ENCODE measurements around the gene SSU72.

The SSU72 gene

DNA sequence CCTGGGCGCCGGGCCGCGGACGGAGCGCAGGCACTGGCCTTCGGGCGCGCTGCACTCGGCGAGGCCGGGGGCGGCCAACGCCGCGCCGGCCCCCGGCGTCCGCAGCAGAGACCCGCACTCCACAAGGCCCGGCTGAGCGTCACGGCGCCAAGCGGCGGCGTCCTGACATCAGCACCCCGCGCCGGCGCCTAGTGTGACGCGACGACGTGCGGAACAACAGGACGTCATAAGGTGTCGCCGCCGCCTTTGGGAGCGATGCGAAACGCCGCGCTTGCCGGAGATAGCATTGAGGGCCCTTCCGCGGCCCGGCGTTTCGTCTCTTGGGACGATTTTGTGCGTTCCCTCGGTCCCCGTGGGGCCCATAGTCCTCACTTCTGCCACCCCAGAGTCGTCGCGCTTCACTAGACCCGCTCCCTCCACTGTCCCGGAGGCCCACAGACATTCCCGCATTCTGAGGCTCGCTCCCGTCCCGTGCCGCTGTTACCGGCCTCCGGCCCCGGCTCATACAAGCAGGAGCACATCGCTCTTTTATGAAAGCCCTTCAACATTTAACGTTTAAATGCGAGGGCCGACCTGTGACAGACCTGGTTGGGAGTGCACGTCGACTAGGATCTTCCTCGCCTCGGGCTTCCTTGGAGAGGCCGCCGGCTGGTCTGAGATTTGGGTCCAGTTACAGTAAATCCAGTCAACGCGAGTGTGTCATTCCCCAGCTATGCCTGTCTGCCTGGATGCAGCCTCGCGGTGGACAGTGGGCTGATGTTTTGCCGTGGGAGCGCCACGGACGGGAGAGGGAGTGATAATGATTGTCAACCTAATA, at the start of gene SSU72:
Gene SSU72 (minus strand): TSS at position 143 of the 817 bp plus-strand sequence. CDS start 306 bp downstream, outside the sequence.
- FAIRE-seq, result no peak

DNA sequence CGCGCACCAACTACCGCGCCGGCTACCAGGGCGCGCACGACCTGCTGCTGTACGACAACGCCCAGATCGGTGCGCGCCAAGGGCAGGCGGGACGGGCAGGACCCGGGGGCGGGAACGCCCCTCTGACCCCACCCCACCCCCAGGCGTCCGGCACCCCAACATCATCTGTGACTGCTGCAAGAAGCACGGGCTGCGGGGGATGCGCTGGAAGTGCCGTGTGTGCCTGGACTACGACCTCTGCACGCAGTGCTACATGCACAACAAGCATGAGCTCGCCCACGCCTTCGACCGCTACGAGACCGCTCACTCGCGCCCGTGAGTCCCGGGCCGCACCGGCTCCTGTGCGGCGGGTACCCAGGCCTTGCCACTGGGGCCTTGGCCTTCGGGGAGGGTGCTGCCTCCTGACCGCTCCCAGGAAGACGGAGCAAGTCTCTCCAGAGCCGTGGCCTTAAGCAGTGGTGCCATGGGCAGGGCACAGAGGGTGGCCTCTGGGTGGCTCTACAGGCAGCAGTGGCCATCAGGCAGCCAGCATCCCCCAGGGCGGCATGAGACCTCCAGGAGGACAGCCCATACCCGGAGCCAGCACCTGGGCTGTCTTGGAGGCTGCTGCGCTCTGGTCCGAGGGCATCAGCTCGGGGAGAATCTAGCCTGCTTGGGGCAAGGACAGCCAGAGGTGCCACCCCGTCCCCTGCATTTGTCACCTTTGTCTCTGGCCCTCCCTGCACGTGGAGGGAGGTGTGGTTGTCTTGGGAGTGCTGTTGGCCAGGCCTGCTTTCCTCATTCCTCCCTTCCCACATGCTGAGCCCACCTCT, 49.2 kb upstream of the SSU72 start:
- no peak for FAIRE-seq

DNA sequence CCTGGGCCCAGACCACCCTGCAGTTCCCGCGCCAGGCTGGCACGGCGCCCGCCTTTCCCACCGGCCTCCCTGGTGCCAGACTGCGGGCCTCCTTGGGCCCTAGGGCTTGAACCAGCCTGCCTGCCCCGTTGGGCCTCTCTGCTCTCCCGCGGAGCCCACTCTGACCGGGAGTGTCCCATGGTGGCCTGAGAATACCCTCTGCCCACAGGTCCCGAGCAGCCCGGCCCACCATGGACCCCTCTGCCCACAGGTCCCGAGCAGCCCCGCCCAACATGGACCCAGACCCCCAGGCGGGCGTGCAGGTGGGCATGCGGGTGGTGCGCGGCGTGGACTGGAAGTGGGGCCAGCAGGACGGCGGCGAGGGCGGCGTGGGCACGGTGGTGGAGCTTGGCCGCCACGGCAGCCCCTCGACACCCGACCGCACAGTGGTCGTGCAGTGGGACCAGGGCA, 48.5 kb upstream of the SSU72 start:
- no peak for FAIRE-seq

DNA sequence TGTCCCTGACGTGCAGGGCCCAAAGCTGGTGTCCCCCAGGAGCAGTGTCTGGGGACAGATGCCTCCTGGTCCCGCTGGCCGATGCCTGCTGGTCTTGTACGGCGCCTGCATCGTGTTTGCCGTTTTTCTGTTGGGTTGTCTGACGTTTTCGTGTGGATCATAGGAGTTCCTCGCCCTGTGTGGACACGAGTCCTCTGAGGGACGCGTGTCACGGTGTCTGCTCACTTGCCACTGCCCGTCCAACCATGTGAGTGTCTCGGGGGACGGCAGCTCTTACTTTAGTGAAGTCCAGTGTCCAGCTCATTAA, 48.1 kb upstream of the SSU72 start:
- FAIRE-seq, result no peak

DNA sequence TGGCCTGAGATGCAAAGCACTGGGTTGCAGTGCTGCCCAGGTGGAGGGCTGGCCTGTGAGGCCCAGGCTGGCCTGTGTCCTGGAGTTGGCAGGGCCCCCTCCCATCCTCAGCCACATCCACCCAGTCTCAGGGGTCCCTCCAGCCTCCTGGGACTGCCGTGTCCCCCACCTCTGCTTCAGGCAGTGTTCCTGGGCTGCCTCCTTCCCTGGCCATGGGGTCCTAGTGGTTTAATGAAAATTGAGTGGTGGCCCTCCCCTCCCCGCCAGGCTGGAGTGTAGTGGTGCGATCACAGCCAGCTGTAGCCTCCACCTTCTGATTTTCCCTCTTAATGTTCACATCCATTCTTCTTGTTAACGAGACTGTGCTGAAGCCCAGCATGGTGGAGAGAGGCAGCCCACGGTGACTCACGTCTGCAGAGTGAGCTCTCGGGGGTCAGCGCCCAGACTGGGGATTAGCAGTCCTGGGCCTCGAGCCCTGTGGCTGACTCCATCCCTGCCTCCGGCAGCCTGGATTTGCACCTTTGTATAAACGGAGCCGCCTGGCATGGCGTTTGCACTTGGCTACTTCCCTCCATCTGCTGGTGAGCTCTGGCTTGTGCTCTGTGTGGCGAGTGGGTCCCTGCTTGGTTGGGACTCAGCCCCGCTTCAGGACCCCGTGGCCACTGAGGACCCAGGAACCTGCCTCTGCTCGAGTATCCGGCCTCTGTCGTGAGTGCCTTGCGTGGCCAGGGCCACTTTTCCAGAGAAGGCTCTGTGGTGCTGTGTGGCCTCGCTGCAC, 47.5 kb upstream of the SSU72 start:
- no peak for FAIRE-seq

DNA sequence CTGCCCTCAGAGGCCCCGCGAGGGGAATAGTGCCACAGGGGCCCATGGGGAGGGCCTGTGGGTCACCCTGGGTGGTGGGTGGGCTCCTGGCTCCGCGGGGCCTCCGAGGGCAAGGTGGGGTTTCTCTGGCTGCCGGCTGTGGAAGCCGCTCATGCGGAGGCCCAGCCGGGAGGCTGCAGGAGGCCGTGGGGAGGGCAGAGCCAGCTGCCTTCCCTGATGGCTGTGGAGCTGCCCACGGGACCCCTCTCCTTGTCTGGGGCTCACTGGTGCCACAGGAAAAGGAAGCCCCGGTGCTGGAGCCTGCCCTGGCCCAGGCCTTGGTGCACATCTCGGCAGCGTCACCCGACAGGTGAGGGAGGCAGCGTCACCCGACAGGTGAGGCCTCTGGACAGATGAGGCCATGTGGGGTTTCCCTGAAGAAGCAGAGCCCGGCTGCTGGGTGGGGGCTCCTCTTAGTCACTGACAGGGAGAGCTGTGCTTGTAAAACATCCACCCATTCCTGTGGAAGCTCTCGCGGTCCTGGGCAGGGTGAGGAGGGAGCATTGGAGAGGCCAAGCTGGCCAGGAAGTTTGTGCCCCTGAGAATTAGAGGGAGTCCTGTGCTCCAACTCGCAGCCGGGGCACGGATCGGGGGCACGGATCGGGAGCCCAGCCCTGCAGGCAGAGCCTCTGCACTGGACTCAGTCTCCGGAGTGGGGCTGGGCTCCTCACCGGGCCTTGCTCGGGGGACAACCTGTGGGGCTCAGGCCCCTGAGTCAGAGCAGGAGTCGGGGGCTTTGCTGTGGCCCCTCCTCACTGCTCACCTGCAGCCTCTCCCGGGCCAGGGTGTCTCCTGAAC, 46.7 kb upstream of the SSU72 start:
- FAIRE-seq, result no peak

DNA sequence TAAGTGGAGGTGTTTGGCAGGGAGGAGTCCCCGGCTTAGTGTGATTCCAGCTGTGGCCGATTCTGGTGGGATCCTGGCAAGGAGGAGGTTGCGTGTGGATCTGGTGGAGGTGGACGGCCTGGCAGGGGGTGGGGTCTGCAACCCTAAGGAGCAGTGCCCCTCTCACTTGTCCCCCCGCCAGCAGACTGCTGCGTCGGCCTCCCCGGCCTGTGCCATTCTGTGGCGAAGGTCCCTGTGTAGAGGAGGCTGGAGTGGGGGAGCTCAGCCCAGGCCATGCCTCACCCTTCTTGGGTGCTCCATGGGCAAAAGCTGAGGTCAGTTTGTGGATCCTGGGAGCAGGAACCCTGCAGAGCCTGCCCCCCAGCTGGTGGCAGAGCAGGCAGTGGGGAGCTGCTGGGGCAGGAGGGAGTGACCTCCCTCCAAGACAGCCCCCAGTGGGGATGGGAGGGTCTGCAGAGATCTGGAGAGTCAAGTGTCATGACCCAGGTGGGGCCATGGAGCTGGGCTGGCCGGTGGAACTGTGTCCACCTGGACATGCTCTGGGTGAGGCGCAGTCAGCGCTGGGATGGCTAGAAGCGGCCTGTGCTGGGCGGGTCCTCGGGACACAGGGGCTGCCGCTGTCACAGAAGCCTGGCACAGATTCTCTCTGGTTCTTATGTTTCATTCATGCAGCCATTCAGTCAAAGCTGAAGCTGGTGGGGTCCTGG, 45.9 kb upstream of the SSU72 start:
- no peak for FAIRE-seq

DNA sequence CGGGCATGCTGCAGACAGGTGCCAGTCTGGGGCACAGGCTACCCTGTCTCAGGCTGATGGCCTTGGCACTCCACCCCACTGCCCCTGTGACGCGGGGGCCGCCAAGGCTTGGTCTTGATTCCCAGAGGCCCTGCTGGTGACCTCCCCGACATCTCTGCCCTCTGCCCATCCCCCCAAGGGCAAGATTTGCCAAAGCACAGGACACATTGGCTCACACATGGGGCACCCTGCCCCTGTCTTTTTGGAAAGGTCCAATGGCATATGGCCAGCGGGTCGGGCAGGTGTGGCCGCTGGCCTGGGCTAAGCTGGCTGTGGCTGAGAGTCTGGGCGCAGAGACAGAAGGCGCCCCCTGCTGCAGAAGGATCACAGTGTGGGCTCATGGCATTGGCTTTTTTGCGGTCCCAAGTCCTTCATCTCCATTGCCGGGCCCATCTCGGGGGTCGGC, 45.3 kb upstream of the SSU72 start:
- no peak for FAIRE-seq

DNA sequence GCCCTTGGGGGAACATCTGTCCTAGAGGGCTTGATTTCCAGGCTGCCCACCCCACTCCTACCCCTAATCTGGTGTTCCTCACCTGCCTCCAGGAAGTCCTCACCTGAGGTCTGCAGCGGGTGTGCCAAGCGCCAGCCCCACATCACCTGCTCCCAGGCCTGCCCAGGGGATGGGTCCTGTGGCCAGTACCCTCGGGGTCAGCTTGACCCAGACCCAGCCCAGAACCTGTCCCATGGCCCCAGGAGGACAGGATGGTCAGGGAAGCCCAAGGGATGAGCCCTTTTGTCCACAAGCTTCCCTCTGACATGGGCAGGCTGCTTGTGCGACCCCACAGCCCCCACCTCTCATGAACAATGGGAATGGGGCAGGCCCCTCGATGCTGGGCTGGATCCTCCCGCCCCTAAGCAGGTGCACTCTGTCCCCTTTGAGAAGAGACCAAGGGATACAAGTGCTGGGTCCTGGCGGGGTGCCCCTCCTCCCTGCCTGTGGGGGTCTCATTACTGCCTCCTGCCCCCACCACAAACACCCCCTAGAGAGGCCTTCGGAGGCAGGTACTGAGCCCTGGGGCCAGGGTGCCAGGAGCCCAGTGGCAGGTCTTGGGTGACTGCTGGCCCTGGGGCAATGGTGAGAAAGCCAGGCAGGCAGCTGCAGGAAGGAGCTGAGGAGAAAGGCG, 43.9 kb upstream of the SSU72 start:
- no peak for FAIRE-seq

DNA sequence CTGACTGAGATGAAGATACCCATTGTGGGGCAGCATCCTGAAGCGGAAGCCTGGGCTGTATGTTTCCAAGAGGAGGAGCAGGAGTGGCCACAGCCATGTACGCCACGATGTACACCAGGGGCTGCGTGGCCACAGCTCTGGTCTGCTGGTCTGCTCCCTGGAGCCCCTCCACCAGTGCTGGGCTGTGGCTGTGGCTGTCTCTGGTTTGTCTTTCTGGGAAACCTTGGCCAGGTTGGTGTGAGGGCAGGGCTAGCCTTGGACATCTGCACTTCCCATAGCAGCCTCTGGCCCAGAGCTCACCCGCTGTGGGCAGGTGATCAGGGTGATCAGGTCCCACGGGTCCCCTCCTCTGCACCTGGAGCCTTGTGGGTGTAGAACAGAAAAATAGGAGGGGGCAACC, 43.3 kb upstream of the SSU72 start:
- no peak for FAIRE-seq

DNA sequence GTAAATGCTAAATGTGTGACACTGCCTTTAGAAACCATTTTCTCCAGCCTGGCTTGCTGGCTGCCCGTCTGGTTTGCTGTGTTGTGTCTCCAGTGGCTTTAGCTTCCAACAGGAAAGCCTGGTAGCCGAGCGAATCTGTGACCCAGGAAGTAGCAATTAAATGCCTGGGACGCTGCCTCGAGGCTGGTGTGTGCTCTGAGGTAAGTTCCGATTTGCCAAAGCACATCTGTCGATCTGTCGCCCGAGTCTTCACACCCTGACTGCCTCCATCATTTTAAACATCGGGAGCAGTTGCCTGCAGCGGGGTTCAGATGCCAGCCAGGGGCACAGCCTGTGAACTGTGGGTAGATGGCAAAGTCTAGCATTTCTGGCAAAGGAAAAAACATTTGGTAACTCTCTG, 42.9 kb upstream of the SSU72 start:
- no peak for FAIRE-seq

DNA sequence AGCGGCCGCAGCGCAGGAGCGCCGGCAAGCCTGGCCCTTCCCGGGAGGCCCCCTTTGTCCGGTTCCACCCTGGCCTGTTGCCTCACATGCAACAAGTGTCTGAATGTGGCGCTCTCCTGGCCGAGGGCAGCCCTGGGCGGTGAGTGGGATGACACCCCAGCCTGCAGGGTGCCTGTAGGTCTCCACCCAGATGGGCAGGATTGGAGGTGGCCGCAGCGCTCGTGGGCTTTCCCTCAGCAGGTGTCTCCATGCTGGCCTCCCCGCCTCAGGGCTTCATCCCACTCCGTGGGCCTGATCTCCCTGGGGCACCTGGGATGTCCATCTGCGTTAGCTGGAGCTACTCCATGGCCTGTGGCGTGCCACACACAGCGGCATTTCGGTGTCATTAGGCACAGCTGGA, 42.2 kb upstream of the SSU72 start:
- no peak for FAIRE-seq

DNA sequence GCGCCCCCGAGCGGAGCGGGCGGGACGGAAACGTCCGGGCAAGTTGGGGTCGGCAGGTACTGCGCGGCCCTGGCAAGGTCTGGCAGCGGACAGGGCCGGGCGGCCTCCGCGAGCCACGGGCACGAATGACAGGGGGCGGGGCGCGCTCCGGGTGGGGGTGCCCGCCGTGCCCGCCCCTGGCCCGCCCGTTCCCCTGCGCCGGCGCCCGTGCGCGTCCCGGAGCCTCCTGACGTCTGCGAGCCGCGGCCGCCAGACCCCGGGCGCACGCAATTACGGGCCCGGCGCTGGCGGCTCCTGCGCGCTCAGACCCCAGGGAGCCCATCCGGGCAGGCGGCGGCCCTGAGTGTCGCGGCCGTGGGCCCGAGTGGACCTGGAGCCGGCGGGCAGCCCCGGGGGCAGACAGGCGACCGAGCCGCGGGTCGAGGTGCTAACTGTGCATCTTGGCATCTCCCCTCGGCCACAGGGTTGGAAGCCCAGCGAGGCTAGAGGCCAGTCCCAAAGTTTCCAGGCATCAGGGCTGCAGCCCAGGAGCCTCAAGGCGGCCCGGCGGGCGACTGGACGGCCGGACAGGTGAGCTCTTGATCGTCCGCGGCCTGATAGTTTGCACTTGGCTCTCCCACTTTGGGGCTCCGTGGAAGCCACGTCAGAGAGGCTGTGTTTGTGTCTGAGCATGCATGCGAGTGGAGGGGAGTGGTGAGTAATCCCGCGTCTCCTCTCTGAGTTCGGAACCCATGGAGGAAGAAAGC, 41.6 kb upstream of the SSU72 start:
- FAIRE-seq, result no peak

DNA sequence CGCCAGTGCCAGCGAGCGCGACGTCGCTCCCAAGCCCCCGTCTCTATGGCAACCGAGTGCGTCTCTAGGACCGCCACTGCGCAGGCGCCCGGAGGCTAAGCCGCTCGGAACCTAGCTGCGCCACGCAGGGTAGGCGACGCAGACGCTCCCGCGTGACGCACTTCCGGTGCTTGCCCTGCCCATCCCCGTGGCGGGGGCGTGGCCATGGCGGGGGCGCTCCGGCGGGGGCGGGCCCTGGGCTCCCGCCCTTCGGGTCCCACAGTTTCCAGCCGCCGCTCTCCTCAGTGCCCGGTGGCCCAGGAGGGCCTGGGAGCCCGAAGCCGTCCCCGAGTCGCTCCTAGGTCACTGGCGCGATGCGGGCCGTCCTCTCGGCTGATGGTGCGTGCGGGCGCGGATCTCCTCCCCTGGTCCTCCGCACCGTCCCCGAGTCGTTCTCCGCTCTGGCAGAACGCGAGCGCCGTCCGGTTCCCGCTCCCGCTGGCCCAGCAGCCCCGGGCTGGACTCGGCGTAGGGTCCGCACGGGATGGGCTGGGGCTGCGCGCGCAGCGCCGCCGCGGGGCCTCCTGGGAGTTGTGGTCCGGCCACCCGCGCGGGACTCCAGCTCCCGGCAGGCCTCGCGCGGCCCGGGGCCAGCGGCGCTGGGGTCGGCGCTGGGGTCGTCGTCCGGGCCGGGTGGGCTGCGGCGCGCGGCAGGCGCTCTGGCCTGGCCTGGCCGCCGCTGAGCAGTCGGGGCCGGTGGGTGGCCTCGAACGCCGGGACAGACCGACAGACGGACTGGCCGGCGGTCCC, 40.8 kb upstream of the SSU72 start, which contains the start of gene MIB2:
Gene MIB2 (plus strand): TSS at position 245 of the 789 bp plus-strand sequence. CDS start 7,953 bp downstream, outside the sequence.
- FAIRE-seq, result no peak

DNA sequence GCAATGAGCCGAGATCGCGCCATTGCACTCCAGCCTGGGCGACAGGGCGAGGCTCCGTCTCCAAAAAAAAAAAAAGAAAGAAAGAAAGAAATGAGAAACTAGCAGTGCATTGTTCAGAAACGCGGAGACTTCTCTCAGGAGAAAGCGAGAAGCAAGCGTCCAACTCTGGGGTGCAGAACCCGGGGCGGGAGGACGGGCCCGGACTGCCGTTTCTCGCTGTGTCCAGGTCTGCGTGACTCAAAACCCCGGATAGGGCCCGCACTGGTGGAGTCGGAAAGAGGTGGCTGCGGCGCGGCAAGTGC, 40.2 kb upstream of the SSU72 start:
- no peak for FAIRE-seq

DNA sequence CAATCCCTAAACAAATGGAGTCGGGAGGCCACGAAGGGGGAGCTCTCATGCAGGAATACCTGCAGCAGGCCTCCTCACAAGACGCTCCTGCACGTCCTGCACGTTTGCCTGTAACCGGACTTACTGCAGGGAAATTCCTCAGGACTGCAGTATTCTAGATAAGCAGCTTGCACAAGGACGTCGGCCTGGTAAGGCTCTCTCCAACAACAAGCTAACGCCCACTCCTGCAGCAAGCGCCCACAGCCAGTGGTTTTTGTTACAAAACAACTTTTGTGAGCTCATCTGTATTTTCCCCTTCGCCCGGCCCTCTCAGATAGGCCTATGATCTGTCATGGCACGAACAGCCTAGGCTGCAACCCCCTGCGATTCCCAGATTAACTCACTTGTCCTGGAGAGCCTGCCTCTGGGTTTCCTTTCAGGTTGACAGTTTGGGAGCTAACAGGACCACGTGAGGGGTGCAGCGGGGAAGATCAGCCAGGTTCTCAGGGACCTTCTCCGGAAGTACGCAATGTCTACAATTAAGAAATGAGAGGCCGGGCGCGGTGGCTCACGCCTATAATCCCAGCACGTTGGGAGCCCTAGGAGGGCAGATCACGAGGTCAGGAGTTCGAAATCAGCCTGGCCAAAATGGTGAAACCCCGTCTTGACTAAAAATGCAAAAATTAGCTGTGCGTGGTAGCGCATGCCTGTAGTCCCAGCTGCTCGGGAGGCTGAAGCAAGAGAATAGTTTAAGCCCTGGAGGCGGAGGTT, 39.7 kb upstream of the SSU72 start:
- FAIRE-seq, result no peak

DNA sequence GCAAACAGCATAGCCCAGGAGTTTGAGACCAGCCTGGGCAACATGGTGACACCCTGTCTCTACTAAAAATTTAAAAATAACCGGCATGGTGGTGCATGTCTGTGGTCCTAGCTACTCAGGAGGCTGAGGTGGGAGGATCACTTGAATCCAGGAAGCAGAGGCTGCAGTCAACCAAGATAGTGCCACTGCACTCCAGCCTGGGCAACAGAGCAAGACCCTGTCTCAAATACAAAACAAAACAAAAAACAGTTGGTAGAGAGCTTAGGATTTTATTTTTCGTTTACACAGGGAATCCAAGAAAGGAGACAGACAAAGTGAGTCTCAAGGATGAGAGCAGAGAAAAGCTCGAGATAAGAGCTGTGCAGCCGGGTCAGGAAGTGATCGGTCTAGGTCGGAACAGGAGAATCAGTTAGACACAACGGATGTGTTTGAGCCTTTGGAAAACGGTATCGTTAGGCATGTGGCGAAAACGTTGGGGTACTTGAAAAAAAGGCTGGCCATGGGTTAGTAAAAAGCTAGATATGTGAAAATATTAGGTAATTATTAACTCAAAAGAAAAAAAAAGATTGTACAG, 38.9 kb upstream of the SSU72 start:
- FAIRE-seq, result no peak

DNA sequence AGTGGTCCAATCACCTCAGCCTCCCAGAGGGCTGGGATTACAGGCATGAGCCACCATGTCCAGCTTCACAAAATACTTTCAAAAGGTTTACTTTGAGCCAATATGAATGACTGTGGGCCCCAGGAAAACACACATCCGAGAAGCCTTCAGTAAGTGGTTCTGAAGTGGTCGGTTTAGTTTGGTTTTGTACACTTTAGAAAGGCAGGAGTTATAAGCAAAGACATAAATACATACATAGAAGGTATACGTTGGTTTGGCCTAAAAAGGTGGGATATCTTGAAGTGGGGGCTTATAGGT, 37.4 kb upstream of the SSU72 start:
- no peak for FAIRE-seq

DNA sequence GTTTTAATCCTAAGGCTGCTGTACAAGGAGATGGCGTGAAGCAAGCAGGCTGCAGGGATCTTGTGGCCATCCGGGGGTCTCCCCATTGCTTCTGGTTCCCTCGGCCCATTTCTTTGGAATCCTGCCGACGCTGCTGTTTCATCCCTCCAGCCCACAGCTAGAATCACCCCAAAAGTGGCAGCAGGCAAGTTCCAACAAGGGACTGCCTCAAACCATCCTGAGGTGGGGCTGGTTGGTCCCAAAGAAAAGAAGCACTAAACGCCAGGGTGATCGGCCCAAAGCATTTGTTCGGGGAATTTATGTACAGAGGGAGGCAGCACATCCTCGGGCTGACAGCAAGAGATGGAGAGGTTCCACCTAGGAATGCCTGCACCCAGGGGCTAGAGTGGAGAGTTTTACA, 36.1 kb upstream of the SSU72 start:
- no peak for FAIRE-seq
